Chondrocyte (in vitro differentiated cells): ENCODE measurements around the gene FHIT. TPM values are rescaled to one million over a fixed set of nuclear protein-coding genes. Genes with fewer than 3 reads are reported as not detected.

Experiments used
- DNase-seq: peaks from one replicate; pipeline ENCODE4 v3.0.0; 2021; ENCODE audit warnings: mixed read lengths, low spot score
- H3K27ac Mint-ChIP-seq: one replicate; pipeline ENCODE4 v1.8.0; 2021; ENCODE audit warnings: mild to moderate bottlenecking, moderate library complexity, mixed read lengths; ENCODE audit not compliant: unreplicated experiment
- H3K27me3 Mint-ChIP-seq: 2 replicates; pipeline ENCODE4 v1.8.0; 2021; ENCODE audit warnings: low read depth, mixed read lengths
- H3K36me3 Mint-ChIP-seq: 2 replicates; pipeline ENCODE4 v1.8.0; 2021; ENCODE audit warnings: low read depth, mixed read lengths
- H3K4me1 Mint-ChIP-seq: 2 replicates; pipeline ENCODE4 v1.8.0; 2021; ENCODE audit warnings: low read depth, mild to moderate bottlenecking, mixed read lengths
- H3K4me3 Mint-ChIP-seq: one replicate; pipeline ENCODE4 v1.8.0; 2021; ENCODE audit warnings: mild to moderate bottlenecking, moderate library complexity, mixed read lengths; ENCODE audit not compliant: unreplicated experiment
- H3K9me3 Mint-ChIP-seq: 2 replicates; pipeline ENCODE4 v1.8.0; 2021; ENCODE audit warnings: low read depth, mixed read lengths
- CTCF ChIP-seq: fragments of 200-600 bp; sonication (generic); IDR thresholded peaks from 2 replicates; pipeline ENCODE4 v1.5.0; 2021; ENCODE audit warnings: antibody characterized with exemption, mild to moderate bottlenecking, moderate library complexity
- total RNA-seq: library from RNA; stranded (reverse); gene quantifications from 3 replicates; pipeline ENCODE4 v1.2.1, GENCODE V29; 2021

The FHIT gene
- total RNA-seq, 1 donor from 2014 or later, result 3.8 TPM

- peaks cover 4% of the 10 kb centered on the region for H3K4me1 Mint-ChIP-seq
- no peak overlapping the region for H3K4me3 Mint-ChIP-seq
- no peak for TF ChIP-seq CTCF
- no peak for DNase-seq
- peaks cover under 1% of the 10 kb centered on the region for H3K27me3 Mint-ChIP-seq
- no peaks in the 10 kb centered on the region for H3K9me3 Mint-ChIP-seq
- H3K27ac Mint-ChIP-seq, result no peak overlapping the region
- H3K36me3 Mint-ChIP-seq, result no peaks in the 10 kb centered on the region
These were observed 848.3 kb downstream of the FHIT start for GRCh38 chr3:60402931-60403330.

GRCh38 chr3:60399861-60400845 is 851.1 kb downstream of the FHIT start:
- no peak for TF ChIP-seq CTCF
- no peak for DNase-seq
- Mint-ChIP-seq H3K36me3 (peaks cover 3% of the 10 kb centered on the region), H3K27ac (no peak overlapping the region), H3K4me3 (no peak overlapping the region), H3K27me3 (peaks cover 4% of the 10 kb centered on the region), H3K4me1 (peaks cover 4% of the 10 kb centered on the region), H3K9me3 (no peaks in the 10 kb centered on the region)

GRCh38 chr3:60399292-60399691 is 852.0 kb downstream of the FHIT start:
- DNase-seq, result no peak
- H3K4me1 Mint-ChIP-seq, result peaks cover 4% of the 10 kb centered on the region
- no peak overlapping the region for H3K4me3 Mint-ChIP-seq
- peaks cover 3% of the 10 kb centered on the region for H3K36me3 Mint-ChIP-seq
- peaks cover 7% of the 10 kb centered on the region for H3K27me3 Mint-ChIP-seq
- H3K9me3 Mint-ChIP-seq, result no peaks in the 10 kb centered on the region
- no peak for TF ChIP-seq CTCF
- H3K27ac Mint-ChIP-seq, result no peak overlapping the region

GRCh38 chr3:60395173-60395762 is 856.0 kb downstream of the FHIT start:
- H3K36me3 Mint-ChIP-seq, result peaks cover 3% of the 10 kb centered on the region
- TF ChIP-seq CTCF, result no peak
- peaks cover 13% of the 10 kb centered on the region for H3K27me3 Mint-ChIP-seq
- H3K9me3 Mint-ChIP-seq, result no peaks in the 10 kb centered on the region
- H3K4me1 Mint-ChIP-seq, result peaks cover 4% of the 10 kb centered on the region
- no peak for DNase-seq
- H3K27ac Mint-ChIP-seq, result no peak overlapping the region
- no peak overlapping the region for H3K4me3 Mint-ChIP-seq

GRCh38 chr3:60393946-60394345 is 857.3 kb downstream of the FHIT start:
- Mint-ChIP-seq H3K36me3 (peaks cover 3% of the 10 kb centered on the region), H3K9me3 (no peaks in the 10 kb centered on the region), H3K4me1 (no peaks in the 10 kb centered on the region), H3K4me3 (no peak overlapping the region), H3K27me3 (peaks cover 13% of the 10 kb centered on the region), H3K27ac (no peak overlapping the region)
- no peak for TF ChIP-seq CTCF
- DNase-seq, result no peak
